DMS153 treated with DMSO at 0.1 percent for 48 hours (cell line): Measurements from ENCODE around the gene NIBAN1.
"Not testable (repeated sequence)": the region's sequence is repeated elsewhere in the genome, so short reads cannot be mapped to it uniquely, and the experiment has no call there.

Source experiments
- DNase-seq: peaks from one replicate; lab custom pipeline; 2025; ENCODE audit not compliant: unreplicated experiment; lab: John Stamatoyannopoulos, UW

Gene NIBAN1

GRCh38 chr1:184972315-184973055, 1.8 kb downstream of the NIBAN1 start:
- no peak for DNase-seq

- no peak for DNase-seq
Observed at GRCh38 chr1:184971522-184972265, 2.6 kb downstream of the NIBAN1 start.

- no peak for DNase-seq
Observed at GRCh38 chr1:184970691-184971161, 3.6 kb downstream of the NIBAN1 start.

GRCh38 chr1:184966989-184967388, 7.3 kb downstream of the NIBAN1 start:
- no peak for DNase-seq

- DNase-seq: no peak
Observed at GRCh38 chr1:184965944-184966860, 8.1 kb downstream of the NIBAN1 start.

GRCh38 chr1:184965439-184965838, 8.9 kb downstream of the NIBAN1 start:
- no peak for DNase-seq

GRCh38 chr1:184959626-184960025, 14.7 kb downstream of the NIBAN1 start:
- DNase-seq: no peak

GRCh38 chr1:184958554-184959353, 15.6 kb downstream of the NIBAN1 start:
- no peak for DNase-seq

- not testable (repeated sequence) for DNase-seq
Observed at GRCh38 chr1:184957901-184958300, 16.4 kb downstream of the NIBAN1 start.

GRCh38 chr1:184956999-184957700, 17.2 kb downstream of the NIBAN1 start:
- DNase-seq: no peak

GRCh38 chr1:184954232-184954995, 19.9 kb downstream of the NIBAN1 start:
- no peak for DNase-seq

GRCh38 chr1:184953600-184954219, 20.6 kb downstream of the NIBAN1 start:
- no peak for DNase-seq

GRCh38 chr1:184952428-184952827, 21.9 kb downstream of the NIBAN1 start:
- DNase-seq: no peak

- DNase-seq: no peak
Observed at GRCh38 chr1:184951788-184952187, 22.5 kb downstream of the NIBAN1 start.

GRCh38 chr1:184950906-184951305, 23.4 kb downstream of the NIBAN1 start:
- no peak for DNase-seq

- no peak for DNase-seq
Observed at GRCh38 chr1:184950227-184950626, 24.1 kb downstream of the NIBAN1 start.

GRCh38 chr1:184947497-184948256, 26.6 kb downstream of the NIBAN1 start:
- no peak for DNase-seq
